HG02943 (cell line): ENCODE measurements around the gene FOXD4L4.
"Not testable (repeated sequence)": the region's sequence is repeated elsewhere in the genome, so short reads cannot be mapped to it uniquely, and the experiment has no call there.

Experiments used
- ATAC-seq: cut with Tn5 transposase; IDR thresholded peaks from one replicate; pipeline ENCODE4 v1.9.1; 2021; ENCODE audit warnings: mild to moderate bottlenecking, low read depth, moderate library complexity; ENCODE audit not compliant: unreplicated experiment

Gene FOXD4L4

DNA sequence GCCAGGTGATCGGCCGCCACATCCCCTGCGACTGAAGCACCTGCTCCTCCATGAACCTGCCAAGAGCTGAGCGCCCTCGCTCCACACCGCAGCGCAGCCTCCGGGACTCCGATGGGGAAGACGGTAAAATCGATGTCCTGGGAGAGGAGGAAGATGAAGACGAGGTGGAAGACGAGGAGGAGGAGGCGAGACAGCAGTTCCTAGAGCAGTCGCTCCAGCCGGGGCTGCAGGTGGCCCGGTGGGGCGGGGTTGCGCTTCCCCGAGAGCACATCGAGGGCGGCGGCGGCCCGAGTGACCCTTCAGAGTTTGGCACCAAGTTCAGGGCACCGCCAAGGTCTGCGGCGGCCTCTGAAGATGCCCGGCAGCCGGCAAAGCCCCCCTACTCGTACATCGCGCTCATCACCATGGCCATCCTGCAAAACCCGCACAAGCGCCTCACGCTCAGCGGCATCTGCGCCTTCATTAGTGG lies at the start of gene FOXD4L4:
FOXD4L4 (plus strand) TSS at position 51 of the 469 bp plus-strand sequence; CDS start at position 51, 0 bp downstream.
- not testable (repeated sequence) for ATAC-seq

- not testable (repeated sequence) for ATAC-seq
Measured at GRCh38 chr9:65703550-65703949, 33.4 kb upstream of the FOXD4L4 start.

GRCh38 chr9:65714445-65714844 lies 22.5 kb upstream of the FOXD4L4 start:
- ATAC-seq: not testable (repeated sequence)

- ATAC-seq: not testable (repeated sequence)
Measured at GRCh38 chr9:65738133-65738532, 1.2 kb downstream of the FOXD4L4 start.
